ENCODE results near the gene DHRS3. TPM values are rescaled to one million over a fixed set of nuclear protein-coding genes. Genes with fewer than 3 reads are reported as not detected.

DHRS3 gene
- total and polyA plus RNA-seq, 2 donors (not counting 3 experiments of a cell fraction or from before 2014, with no cell fraction given): 54.3 to 75.2 TPM

- no peaks in the 10 kb centered on the region for H3K79me2 ChIP-seq (ENCODE audit: control insufficient read depth, insufficient read depth, low read length)
- no peak for DNase-seq (ENCODE audit: low read depth, low spot score)
- no TSS peak for BruUV-seq (replicated peaks)
- no peaks in the 10 kb centered on the region for H3K9me1 ChIP-seq (replicated peaks; ENCODE audit: control insufficient read depth, extremely low read depth, insufficient read depth, low read length)
- H3K4me1 ChIP-seq (ENCODE audit: control insufficient read depth, extremely low read depth, insufficient read depth, low read length): peaks cover 59% of the 10 kb centered on the region
- no peaks in the 10 kb centered on the region for H3K27me3 ChIP-seq (ENCODE audit: control insufficient read depth in 2 of 2, insufficient read depth in 2 of 2, low read length in 2 of 2)
- H2AFZ ChIP-seq (ENCODE audit: low read depth, low read length): no peak overlapping the region
- dilution Hi-C loops (cut with MboI; ENCODE audit: extremely low pct_ligation_motif_present, low sequenced_read_pairs): no loop called here
- ChIA-PET CTCF (interaction anchor here (4.6 kb wide), 1 partner anchor 18 kb away, joined by 112 read pairs; the partner anchor contains the start of gene DHRS3), POLR2A (interaction anchor here (0.7 kb wide), 1 partner anchor 32 kb away, joined by 12 read pairs; no protein-coding TSS in a partner anchor)
- no peaks in the 10 kb centered on the region for H4K20me1 ChIP-seq (replicated peaks; ENCODE audit: control insufficient read depth, extremely low read depth, insufficient read depth, low read length)
- TF ChIP-seq FOS (IDR thresholded peaks at IDR 0.05; ENCODE audit: borderline replicate concordance, insufficient read depth, low read length) (no peak), MYC (IDR thresholded peaks at IDR 0.05; ENCODE audit: low read depth, low read length) (no peak), POLR2AphosphoS5 (IDR thresholded peaks at IDR 0.05; ENCODE audit: insufficient read depth, low read depth, low read length) (no peak)
- TF ChIP-seq, protein P1, sequence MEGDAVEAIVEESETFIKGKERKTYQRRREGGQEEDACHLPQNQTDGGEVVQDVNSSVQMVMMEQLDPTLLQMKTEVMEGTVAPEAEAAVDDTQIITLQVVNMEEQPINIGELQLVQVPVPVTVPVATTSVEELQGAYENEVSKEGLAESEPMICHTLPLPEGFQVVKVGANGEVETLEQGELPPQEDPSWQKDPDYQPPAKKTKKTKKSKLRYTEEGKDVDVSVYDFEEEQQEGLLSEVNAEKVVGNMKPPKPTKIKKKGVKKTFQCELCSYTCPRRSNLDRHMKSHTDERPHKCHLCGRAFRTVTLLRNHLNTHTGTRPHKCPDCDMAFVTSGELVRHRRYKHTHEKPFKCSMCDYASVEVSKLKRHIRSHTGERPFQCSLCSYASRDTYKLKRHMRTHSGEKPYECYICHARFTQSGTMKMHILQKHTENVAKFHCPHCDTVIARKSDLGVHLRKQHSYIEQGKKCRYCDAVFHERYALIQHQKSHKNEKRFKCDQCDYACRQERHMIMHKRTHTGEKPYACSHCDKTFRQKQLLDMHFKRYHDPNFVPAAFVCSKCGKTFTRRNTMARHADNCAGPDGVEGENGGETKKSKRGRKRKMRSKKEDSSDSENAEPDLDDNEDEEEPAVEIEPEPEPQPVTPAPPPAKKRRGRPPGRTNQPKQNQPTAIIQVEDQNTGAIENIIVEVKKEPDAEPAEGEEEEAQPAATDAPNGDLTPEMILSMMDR (IDR thresholded peaks at IDR 0.05; ENCODE audit: extremely low read depth in 1 of 2, insufficient read depth in 1 of 2, low read depth in 1 of 2, low read length in 2 of 2): no peak
- H3K4me2 ChIP-seq (ENCODE audit: insufficient read depth, low read length): no peak overlapping the region
- no peak for FAIRE-seq
- H3K9me3 ChIP-seq (replicated peaks; ENCODE audit: control insufficient read depth, insufficient read depth, low read length): no peaks in the 10 kb centered on the region
- no peak overlapping the region for H3K4me3 ChIP-seq (replicated peaks in 1 of 3; ENCODE audit: insufficient read depth in 1 of 3, low read depth in 1 of 3, low read length in 3 of 3)
- H3K27ac ChIP-seq (ENCODE audit: insufficient read depth, low read depth, low read length): no peak overlapping the region
- intact Hi-C loops (cut with micrococcal nuclease): no loop called here
- no peak overlapping the region for H3K9ac ChIP-seq (replicated peaks; ENCODE audit: extremely low read depth, insufficient read depth, low read length)
- H3K36me3 ChIP-seq (ENCODE audit: control insufficient read depth in 2 of 2, extremely low read depth in 1 of 2, insufficient read depth in 2 of 2, low read length in 2 of 2): no peaks in the 10 kb centered on the region
Measured at GRCh38 chr1:12600335-12600734, 17.7 kb downstream of the DHRS3 start.

GRCh38 chr1:12599657-12600056 lies 18.4 kb downstream of the DHRS3 start:
- Histone ChIP-seq H3K9me3 (replicated peaks; ENCODE audit: control insufficient read depth, insufficient read depth, low read length) (no peaks in the 10 kb centered on the region), H3K9me1 (replicated peaks; ENCODE audit: control insufficient read depth, extremely low read depth, insufficient read depth, low read length) (no peaks in the 10 kb centered on the region), H3K9ac (replicated peaks; ENCODE audit: extremely low read depth, insufficient read depth, low read length) (no peak overlapping the region), H2AFZ (ENCODE audit: low read depth, low read length) (no peak overlapping the region), H3K79me2 (ENCODE audit: control insufficient read depth, insufficient read depth, low read length) (no peaks in the 10 kb centered on the region), H4K20me1 (replicated peaks; ENCODE audit: control insufficient read depth, extremely low read depth, insufficient read depth, low read length) (no peaks in the 10 kb centered on the region), H3K27ac (ENCODE audit: insufficient read depth, low read depth, low read length) (no peak overlapping the region), H3K4me2 (ENCODE audit: insufficient read depth, low read length) (no peak overlapping the region), H3K27me3 (ENCODE audit: control insufficient read depth in 2 of 2, insufficient read depth in 2 of 2, low read length in 2 of 2) (no peaks in the 10 kb centered on the region), H3K4me3 (replicated peaks in 1 of 3; ENCODE audit: insufficient read depth in 1 of 3, low read depth in 1 of 3, low read length in 3 of 3) (no peak overlapping the region), H3K4me1 (ENCODE audit: control insufficient read depth, extremely low read depth, insufficient read depth, low read length) (peaks cover 58% of the 10 kb centered on the region), H3K36me3 (ENCODE audit: control insufficient read depth in 2 of 2, extremely low read depth in 1 of 2, insufficient read depth in 2 of 2, low read length in 2 of 2) (no peaks in the 10 kb centered on the region)
- ChIA-PET POLR2A (no interaction called here), CTCF (interaction anchor here (2.2 kb wide), 1 partner anchor 19 kb away, joined by 18 read pairs; the partner anchor contains the start of gene DHRS3)
- no TSS peak for BruUV-seq (replicated peaks)
- FAIRE-seq (no peak), DNase-seq (ENCODE audit: low read depth, low spot score) (no peak)
- intact Hi-C loops (cut with micrococcal nuclease): loop anchor here (5.0 kb wide), 1 partner anchor 57 kb away; no protein-coding TSS in a partner anchor
- TF ChIP-seq JUN (IDR thresholded peaks at IDR 0.05; ENCODE audit: borderline replicate concordance, insufficient read depth, insufficient read length, low read depth) (no peak), EZH2 (IDR thresholded peaks at IDR 0.05; ENCODE audit: borderline replicate concordance, low read depth, low read length, severe bottlenecking) (no peak), POLR2AphosphoS5 (IDR thresholded peaks at IDR 0.05; ENCODE audit: insufficient read depth, low read depth, low read length) (no peak), GATA2 (IDR thresholded peaks at IDR 0.05; ENCODE audit: insufficient read depth, insufficient read length, low read depth, low read length) (no peak), MYC (IDR thresholded peaks at IDR 0.05; ENCODE audit: low read depth, low read length) (no peak), FOS (IDR thresholded peaks at IDR 0.05; ENCODE audit: borderline replicate concordance, insufficient read depth, low read length) (no peak), POLR2A (IDR thresholded peaks at IDR 0.05; ENCODE audit: low read depth, low read length) (no peak), MAX (IDR thresholded peaks at IDR 0.05; ENCODE audit: insufficient read depth, insufficient read length) (no peak)
- TF ChIP-seq, protein P1 (IDR thresholded peaks at IDR 0.05; ENCODE audit: extremely low read depth in 1 of 2, insufficient read depth in 1 of 2, low read depth in 1 of 2, low read length in 2 of 2): no peak
- dilution Hi-C loops (cut with MboI; ENCODE audit: extremely low pct_ligation_motif_present, low sequenced_read_pairs): no loop called here
